ENCODE measurements around the gene GABRD.

DNA sequence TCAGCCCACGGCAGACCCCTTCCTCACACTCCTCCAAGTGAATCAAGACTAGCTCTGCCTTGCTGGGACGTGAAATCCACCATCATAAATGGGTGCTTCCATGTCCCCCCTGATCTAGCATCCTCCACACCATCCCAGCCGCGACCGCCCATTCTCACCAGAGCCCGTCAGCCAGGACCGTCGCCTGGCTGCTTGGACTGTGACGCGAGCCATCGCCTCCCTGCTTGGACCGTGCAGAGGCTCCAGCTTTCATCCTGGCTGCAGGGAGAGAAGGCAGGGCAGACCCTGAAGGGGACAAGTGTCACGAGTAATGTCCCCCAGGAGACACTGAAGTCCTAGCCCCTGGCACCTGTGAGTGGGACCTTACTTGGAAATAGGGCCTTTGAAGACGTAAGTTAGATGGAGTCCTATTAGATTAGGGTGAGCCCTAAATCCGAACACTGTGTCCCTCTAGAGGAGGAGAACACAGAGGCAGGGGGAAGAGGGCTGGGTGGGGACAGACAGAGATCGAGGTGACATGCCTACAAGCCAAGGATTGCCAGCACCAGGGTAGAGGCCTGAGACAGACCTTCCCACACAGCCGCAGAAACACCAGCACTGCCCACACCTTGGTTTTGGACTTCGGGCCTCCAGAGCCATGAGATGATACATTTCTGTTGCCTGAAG lies 18.3 kb downstream of the GABRD start:
- TF ChIP-seq POLR2A (IDR thresholded peaks at IDR 0.05; ENCODE audit: borderline replicate concordance, extremely low read depth, insufficient read depth, insufficient read length) = no peak
- TF ChIP-seq, protein P1, sequence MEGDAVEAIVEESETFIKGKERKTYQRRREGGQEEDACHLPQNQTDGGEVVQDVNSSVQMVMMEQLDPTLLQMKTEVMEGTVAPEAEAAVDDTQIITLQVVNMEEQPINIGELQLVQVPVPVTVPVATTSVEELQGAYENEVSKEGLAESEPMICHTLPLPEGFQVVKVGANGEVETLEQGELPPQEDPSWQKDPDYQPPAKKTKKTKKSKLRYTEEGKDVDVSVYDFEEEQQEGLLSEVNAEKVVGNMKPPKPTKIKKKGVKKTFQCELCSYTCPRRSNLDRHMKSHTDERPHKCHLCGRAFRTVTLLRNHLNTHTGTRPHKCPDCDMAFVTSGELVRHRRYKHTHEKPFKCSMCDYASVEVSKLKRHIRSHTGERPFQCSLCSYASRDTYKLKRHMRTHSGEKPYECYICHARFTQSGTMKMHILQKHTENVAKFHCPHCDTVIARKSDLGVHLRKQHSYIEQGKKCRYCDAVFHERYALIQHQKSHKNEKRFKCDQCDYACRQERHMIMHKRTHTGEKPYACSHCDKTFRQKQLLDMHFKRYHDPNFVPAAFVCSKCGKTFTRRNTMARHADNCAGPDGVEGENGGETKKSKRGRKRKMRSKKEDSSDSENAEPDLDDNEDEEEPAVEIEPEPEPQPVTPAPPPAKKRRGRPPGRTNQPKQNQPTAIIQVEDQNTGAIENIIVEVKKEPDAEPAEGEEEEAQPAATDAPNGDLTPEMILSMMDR (IDR thresholded peaks at IDR 0.05 in 2 of 3, conservative IDR thresholded peaks at IDR 0.05 in 1 of 3; ENCODE audit: borderline replicate concordance in 1 of 3, insufficient read depth in 1 of 3, low read depth in 2 of 3, low read length in 2 of 3) = peak in 1 of 3 experiments; percentile 10; a peak in 1 of 6 replicates
- TF ChIP-seq FOSL1 (IDR thresholded peaks at IDR 0.05; ENCODE audit: low read depth) = no peak
- TF ChIP-seq POLR2AphosphoS5 (IDR thresholded peaks at IDR 0.05; ENCODE audit: low read depth, low read length) = no peak
- no peak for TF ChIP-seq ZNF274 (IDR thresholded peaks at IDR 0.05; ENCODE audit: low read depth, low read length)
- no peak for TF ChIP-seq JUND (IDR thresholded peaks at IDR 0.05)
- no peak for TF ChIP-seq EZH2 (IDR thresholded peaks at IDR 0.05)
- TF ChIP-seq EZH2phosphoT487 (IDR thresholded peaks at IDR 0.05; ENCODE audit: borderline replicate concordance) = no peak
- no peak for TF ChIP-seq CEBPB (IDR thresholded peaks at IDR 0.05; ENCODE audit: low read depth)
- TF ChIP-seq MAX (IDR thresholded peaks at IDR 0.05) = no peak
- no peak for TF ChIP-seq SRF (IDR thresholded peaks at IDR 0.05; ENCODE audit: low read depth)
